Activated naive CD4-positive, alpha-beta T cell (primary cell): Measurements from ENCODE around the gene SULT1E1.

Experiments used
- DNase-seq, 4 experiments: peaks; one replicate each; lab custom pipeline; 2025; lab: John Stamatoyannopoulos, UW

SULT1E1 gene

DNA sequence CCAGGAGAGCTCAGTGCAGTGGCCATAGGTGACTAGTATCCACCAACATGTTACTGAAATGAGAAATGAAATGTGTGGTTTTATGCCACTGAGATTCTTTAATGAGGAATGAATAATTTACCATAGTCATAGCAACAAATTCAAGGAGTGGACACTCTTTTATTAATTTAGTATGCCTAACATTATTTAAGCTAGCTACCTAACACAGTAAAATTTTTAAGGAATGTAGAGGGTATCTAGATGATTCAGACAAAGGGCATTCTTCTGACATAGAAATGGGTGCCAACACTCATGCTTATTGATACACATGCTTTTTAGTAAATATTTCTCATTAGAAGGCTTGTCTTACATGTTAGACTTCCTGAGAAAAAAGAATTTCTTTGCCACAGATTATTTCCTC is 66.2 kb downstream of the SULT1E1 start:
- no peak for DNase-seq
